Dedifferentiated amniotic fluid mesenchymal stem cell (primary cell): Measurements from ENCODE around the gene MOV10.
A peak's percentile ranks its signal among the peaks of the same experiment; 100 is the strongest.

ENCODE experiments used
- DNase-seq: peaks from one replicate; pipeline ENCODE4 v3.0.0-alpha.2; 2016; ENCODE audit errors: extremely low spot score

MOV10 gene

DNA sequence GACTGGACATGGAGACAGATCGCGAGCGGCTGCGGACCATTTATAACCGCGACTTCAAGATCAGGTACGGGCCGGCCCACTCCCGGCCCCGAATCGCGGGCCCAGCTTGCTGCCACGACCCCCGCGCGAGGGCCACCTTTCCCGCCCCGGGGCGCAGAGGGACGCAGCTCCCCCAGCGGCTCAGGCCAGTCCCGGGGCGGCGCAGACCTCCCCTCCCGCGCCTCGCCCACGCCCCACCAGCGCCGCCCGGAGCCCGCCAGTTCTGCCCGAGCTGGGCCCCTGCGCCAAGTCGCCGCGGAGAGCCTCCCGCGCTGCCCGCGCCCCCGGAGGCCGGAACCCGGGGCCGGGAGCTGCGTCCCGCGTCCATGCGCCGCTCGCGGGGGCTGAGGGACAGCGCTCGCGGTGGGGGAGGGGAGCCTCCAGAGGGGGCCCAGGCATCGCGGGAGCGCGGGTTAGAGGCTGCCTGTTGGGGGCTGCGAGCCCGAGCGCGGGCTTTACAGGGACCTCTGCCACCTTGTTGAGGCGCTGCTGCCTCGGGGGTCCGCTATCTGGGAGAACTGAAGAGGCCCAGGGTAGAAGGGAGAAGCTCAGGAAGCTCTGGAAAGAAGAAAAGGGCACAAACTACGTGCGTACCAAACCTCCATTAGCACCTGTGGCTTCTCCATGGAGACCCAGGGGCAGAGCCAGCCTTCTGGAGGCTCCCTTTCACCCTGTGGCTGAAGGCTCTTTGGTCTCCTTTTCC lies 698 bp downstream of the MOV10 start:
- peak; percentile 18 for DNase-seq

DNA sequence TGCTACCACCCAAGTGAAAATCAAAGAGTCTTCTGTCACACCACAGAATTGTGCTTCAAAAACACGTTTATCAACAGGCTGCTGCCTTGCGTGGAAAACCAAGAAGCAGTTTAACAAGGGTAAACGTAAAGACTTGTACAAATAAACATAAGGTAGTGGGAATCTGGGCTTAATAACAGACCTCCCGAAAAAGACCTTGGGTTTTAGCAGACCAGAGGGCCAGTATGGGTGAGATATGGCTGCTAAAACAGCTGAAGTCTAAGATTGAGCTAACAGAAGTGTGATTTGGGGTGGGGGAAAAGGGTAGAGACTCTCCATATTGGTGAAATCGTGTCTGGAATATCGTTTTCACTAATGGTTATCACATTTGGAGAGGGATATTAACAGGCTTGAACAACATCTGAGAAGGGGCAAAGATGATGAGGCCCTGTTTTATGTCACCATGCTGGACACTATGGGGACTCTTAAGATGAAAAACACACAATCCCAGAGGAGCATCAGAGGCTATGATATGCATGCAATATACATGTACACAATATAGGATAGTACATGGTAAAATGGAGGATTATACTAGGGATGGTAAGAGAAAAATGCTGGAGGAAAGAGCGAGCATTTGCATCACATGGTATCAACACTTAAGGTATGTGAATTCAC lies 1.4 kb downstream of the MOV10 start:
- DNase-seq, result no peak

DNA sequence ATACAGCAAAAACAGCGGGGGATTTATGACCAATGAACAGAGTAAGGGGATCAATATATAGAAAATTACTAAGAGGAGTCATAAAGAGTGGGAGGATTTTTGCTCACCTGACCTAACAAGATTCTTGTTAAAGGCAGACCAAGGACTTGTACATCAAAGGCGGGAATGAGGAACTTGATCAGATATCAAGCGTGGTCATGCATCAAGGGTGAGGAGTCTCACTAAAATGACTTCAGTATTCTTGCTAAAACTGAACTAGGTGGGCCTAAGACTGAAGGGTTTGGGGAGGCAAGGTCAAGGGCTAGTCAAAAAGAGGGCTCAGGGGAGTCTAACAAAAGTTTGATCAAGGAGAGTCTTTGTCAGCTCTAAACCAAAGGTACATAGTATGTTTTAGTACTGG lies 2.1 kb downstream of the MOV10 start:
- DNase-seq, result no peak

DNA sequence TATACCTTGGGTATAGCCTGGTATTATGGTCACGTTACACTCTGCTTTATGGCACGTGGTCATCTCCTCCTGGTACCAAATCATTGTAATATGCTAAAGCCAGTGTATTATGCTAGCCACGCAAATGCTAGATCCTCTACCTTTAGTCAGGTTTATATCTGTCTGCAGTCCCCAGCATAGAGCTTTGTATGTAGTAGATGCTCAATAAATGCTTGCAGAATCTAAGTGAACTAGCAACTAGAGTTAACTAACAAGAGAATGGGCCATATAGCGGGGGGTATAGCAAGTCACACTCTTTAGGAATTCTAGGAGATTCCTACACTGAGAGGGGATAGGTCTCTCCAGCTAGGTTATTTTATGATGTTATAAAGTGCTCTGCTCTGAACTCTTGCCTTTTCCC lies 3.0 kb downstream of the MOV10 start:
- no peak for DNase-seq

DNA sequence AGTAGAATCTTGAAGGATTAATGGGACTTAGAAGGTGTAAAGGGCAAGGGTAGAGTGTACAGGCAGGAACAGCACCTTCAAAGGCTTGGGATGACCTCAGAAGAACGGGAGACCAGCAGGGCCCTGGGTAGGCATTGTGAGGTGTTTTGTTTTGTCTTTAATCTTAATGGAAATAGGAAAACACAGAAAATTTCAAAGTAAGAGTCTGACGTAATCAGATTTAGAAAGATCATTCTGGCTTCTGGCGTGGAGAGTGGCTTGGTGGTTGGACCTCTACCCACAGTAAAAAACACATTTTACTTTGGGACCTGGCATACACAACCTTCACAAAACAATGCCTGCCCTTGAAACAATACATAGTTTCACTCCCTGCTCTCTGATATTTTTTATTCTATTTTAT lies 4.1 kb downstream of the MOV10 start:
- DNase-seq, result no peak

DNA sequence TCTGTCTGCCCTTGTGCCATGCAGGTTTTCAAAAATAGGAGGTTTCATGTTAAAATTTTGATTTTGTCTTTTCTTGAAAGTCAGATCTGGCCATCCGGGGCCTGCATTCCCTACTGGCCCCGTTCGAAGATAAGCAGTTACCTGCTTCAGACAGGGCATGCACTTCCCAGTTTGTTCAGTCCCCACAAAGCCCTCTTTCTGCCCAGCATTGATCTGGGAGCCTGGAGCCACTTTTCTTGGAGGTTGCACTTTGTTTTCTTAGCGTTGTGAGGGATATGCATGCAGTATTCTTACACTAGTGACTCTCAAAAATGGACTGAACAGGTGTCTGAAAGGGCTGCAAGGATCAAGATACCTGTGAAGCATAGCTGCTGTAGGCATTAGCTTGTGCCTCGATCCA lies 11.5 kb downstream of the MOV10 start:
- no peak for DNase-seq

DNA sequence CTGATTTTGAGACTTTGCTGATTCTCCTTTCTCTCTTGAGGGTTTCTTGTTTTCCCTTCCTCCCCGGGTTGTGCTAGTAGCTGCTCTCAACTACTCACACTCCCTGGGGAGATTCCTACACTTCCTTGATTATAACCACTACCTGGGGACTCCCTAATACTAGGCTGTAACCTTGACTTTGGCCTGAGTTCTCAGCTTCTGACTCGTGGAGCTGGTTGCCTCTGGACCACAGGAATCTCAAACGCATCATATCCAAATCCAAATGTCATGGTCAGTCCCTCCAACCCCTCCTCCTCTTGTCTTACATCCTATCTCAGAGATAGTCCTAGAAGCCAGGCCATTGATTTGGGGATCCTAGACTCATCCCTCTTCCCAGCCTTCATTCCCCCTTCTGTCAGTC lies 12.0 kb downstream of the MOV10 start:
- no peak for DNase-seq

DNA sequence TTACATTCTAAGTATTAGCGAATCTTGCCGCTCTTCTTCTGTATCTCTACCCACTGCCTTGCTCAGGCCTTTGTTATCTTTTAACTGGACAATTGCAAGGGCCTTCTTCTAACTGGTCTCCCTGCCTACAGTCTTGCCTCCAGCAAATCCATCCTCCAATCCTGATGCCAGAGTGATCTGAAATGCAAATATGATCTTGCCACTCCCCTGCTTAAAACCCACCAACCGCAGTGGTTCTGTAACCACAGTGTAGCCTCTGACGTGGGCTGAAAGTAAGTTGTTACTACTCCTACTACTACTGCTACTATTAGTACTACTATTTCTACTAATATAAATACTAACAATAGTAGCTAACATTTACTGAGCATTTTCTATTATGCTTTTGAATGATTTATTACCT lies 12.4 kb downstream of the MOV10 start:
- no peak for DNase-seq

DNA sequence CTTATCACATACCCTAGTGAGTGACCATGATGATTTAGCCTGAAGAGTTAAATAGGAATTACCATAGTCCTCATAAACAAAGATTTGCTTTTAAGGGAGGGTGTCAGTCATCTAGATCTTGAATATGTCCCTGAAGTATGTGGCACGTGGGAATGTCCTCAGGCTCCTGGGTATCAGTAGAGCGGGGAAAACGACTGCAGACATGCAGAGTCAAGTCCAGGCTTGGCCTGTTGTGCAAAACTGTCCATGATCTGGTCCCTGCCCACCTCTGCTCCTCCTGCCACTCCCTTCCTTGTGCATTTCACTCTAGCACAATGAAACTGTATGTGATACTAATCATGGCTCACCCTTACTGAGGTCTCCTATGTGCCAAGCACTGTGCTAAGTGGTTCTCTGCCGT lies 12.9 kb downstream of the MOV10 start:
- DNase-seq, result no peak

DNA sequence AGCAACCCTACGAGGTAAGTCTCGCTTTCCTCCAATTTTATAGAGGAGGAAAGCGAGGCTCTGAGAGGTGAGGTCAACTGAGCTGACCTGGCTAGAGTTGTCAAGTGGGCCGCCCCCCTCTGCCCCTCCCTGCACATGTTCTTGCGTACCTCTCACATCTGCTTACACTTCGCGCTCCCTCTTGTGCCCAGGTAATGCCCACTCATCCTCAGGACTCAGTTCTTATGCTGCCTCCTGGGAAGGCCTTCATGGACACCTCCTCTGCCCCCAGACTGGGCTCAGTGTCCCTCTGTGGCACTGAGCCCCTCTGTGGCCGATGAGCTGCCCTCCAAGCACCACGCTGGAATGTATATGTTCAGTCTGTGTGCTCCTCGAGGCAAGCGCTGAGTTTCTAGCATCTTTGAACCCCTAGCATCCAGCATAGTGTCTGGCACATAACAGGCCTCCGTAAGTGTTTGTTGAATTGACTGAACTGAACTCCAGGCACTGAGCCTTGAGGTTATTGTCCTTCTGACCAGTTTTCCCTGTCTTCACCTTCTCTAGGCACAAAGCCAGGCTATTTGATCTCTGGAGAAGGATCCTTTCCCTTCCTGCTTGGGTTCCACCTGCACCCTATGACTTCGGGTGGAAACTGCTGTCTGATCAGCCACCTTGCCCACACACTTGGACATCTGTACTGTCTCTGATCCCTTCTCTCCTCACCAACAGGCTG lies 13.5 kb downstream of the MOV10 start:
- no peak for DNase-seq

DNA sequence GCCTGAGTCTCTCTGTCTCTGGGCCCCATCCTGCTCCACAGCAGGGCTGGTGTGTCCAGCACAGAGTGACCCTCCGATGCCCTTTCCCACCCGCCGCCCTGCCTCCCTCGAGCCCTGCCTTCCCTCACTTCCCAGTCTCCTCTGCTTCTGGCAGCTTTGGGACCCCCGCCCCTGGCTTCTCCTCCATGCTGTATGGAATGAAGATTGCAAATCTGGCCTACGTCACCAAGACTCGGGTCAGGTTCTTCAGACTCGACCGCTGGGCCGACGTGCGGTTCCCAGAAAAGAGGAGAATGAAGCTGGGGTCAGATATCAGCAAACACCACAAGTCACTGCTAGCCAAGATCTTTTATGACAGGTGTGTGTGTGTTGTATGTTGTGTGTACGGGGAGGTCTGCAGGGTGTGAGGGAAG lies 14.3 kb downstream of the MOV10 start:
- DNase-seq, result no peak

DNA sequence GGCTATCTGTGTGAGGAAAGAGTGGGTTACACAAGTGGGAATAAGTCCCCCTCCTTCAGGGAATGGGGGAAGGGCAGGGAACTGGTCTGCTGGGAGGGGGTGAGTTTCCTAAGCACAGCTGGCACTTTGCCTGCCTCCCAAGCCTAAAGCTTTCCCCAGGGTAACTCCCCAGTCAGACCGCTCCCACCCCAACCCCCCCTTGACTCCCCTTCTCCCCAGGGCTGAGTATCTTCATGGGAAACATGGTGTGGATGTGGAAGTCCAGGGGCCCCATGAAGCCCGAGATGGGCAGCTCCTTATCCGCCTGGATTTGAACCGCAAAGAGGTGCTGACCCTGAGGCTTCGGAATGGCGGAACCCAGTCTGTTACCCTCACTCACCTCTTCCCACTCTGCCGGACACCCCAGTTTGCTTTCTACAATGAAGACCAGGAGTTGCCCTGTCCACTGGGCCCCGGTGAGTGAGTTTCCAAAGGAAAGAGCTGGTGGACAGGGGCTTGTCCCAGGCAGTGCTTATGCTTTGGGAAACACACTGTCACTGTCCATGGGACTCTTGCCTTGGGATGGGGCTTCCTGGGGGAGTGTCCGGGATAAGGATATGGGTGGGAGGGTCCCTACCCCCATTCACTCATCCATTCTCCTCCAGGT lies 14.9 kb downstream of the MOV10 start:
- no peak for DNase-seq

DNA sequence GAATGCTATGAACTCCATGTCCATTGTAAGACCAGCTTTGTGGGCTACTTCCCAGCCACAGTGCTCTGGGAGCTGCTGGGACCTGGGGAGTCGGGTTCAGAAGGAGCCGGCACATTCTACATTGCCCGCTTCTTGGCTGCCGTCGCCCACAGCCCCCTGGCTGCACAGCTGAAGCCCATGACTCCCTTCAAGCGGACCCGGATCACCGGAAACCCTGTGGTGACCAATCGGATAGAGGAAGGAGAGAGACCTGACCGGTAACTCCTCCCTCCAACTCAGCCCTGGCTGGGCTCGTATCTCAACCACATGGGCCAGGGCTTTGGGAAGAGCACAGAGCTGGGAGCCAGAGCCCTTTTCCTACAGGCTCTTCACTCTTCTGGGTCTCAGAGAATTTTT lies 15.4 kb downstream of the MOV10 start:
- DNase-seq, result no peak

DNA sequence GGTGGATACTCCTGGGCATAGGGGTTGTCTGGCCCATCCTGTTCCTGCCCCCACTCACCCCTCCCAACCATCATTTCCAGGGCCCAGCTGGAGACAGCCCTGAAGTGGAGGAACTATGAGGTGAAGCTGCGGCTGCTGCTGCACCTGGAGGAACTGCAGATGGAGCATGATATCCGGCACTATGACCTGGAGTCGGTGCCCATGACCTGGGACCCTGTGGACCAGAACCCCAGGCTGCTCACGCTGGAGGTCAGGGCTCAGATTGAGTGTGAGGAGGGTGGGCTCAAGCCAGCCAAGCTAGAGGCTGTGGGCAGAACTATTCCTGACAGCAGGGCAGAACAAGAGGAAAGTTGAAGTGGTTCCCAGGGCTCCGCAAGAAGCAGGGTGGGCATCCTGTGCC lies 18.2 kb downstream of the MOV10 start:
- DNase-seq, result no peak

DNA sequence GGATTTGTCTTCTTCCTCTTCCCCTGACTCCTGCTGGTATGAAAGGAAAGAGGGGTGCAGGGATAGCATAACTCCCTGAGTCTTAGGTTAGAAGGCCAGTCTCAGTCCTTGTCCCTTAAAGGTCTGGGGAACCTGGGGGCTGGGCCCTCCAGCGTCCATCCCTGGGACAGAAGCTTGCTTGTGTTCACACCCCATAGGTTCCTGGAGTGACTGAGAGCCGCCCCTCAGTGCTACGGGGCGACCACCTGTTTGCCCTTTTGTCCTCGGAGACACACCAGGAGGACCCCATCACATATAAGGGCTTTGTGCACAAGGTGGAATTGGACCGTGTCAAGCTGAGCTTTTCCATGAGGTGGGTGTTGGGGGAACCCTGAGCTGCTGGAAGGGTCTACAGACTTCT lies 19.4 kb downstream of the MOV10 start:
- no peak for DNase-seq

DNA sequence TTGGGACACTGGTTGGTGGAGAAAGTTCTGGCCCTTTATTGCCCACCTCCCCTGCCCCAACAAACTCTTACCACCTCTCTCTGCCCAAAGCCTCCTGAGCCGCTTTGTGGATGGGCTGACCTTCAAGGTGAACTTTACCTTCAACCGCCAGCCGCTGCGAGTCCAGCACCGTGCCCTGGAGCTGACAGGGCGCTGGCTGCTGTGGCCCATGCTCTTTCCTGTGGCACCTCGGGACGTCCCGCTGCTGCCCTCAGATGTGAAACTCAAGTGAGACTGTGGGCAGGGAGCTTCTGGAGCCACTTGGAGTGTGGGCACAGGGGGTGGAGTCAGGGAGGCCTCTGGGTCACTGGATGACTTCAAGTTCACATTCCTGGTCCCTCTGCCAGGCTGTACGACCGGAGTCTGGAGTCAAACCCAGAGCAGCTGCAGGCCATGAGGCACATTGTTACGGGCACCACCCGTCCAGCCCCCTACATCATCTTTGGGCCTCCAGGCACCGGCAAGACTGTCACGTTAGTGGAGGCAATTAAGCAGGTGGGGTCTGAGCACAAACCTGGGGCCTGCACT lies 20.0 kb downstream of the MOV10 start:
- no peak for DNase-seq

DNA sequence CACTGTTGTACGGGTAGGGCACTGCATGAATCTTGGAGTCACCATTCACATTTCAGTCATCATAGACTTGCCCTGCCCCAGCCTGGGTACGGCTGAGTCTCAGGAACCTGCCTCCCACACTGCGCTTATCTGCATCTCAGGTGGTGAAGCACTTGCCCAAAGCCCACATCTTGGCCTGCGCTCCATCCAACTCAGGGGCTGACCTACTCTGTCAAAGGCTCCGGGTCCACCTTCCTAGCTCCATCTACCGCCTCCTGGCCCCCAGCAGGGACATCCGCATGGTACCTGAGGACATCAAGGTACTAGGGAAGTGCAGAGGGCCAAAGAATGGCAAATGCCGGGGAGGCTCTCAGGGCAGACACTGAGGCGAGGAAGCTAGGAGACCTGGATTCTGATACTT lies 20.8 kb downstream of the MOV10 start:
- no peak for DNase-seq

DNA sequence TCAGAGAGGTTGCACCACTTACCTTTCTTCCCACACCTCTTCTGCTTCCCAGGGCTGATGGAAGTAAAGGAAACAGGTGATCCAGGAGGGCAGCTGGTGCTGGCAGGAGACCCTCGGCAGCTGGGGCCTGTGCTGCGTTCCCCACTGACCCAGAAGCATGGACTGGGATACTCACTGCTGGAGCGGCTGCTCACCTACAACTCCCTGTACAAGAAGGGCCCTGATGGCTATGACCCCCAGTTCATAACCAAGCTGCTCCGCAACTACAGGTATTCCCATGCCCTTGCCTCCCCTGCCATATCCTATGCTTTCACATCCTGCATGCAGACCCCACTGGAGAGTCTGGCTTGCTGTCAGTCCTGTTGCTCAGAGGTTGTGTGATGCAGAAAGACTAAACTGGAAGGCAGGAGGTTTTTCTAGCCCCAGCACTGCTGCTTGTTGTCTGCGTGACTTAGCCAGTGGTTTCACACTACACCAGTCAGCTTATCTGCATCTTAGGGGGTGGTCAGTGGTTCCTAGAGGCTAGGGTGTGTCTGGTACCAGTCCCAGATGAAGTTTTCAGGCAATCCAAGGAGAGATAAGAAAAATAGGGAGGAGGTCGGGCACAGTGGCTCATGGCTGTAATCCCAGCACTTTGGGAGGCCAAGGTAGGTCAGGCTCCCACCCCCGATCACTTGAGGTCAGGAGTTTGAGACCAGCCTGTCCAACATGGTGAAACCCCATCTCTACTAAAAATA lies 22.3 kb downstream of the MOV10 start:
- no peak for DNase-seq

DNA sequence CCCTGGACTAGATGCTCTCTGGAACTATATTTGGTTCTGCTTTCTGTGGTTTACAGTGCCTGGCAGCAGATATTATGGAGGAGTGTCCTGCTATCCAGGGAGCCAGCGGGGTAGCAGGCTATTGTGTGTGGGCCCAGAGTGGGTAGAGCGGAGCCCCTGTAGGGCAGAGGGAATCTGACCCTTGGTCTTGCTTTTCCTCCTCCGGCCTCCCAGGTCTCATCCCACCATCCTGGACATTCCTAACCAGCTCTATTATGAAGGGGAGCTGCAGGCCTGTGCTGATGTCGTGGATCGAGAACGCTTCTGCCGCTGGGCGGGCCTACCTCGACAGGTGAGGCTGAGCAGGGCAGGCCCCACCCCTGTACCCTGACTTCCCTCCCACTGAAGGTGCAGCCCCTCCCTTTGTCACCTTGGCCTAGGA lies 23.3 kb downstream of the MOV10 start:
- DNase-seq, result no peak

DNA sequence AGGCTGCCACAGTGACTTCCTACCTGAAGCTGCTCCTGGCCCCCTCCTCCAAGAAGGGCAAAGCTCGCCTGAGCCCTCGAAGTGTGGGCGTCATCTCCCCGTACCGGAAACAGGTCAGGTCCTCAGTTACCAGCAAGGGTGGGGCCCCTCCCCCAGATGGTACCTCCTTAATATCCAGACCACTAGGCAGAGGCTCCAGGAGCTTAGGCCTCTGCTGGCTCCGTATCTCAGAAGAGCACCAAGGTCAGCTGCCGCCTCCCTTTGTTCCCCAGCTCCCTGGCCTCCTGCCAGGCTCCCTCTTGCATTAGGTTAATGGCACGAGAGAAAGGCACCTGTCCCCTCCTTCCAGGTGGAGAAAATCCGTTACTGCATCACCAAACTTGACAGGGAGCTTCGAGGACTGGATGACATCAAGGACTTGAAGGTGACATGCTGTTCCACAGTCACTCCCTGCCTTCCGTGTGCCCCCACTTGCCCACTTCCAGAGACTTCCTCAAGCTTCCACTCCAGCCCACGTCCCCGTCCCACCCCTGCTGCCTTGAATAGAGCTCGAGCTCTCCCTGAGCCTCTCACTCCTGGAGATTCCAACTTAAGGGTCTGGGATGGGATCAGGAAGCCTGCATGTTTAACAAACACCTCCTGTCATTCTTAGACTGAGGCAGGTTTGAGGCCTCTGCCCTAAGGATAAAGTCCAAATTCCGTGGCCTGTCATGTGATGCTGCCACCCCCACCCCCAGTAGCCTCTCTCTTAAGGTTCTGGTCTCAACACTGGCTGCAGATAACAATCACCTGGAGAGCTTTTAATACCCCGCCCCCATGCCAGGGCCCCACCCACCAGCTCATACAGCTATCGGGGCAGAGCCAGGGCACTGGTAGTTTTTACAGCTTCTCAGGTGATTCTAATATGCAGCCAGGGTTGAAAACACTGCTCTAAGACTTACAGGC lies 24.2 kb downstream of the MOV10 start:
- DNase-seq, result no peak
